ENCODE data around the gene CELSR2.

The CELSR2 gene

DNA sequence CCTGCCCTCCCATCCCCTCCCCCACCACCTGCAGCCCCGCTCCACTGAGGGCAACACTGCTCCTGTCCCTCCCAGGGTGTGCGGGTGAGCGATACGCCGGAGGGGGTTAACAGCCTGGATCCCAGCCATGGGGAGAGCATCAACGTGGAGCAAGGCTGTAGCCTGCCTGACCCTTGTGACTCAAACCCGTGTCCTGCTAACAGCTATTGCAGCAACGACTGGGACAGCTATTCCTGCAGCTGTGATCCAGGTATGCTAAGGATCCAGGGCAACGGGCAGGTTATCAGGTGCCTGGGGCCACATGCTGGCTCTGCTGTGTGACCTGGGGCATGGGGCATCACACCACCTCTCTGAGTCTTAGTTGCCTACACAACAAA lies 15.0 kb downstream of the CELSR2 start:
- H3K9me3 Mint-ChIP-seq: no peaks in the 10 kb centered on the region
- no peak for ATAC-seq
- peaks cover 9% of the 10 kb centered on the region for H3K4me1 Mint-ChIP-seq
- no peaks in the 10 kb centered on the region for H3K36me3 Mint-ChIP-seq
- no peak overlapping the region for H3K27ac Mint-ChIP-seq
- H3K4me3 Mint-ChIP-seq: no peak overlapping the region
- DNase-seq (ENCODE audit: low spot score in 2 of 2): no peak

DNA sequence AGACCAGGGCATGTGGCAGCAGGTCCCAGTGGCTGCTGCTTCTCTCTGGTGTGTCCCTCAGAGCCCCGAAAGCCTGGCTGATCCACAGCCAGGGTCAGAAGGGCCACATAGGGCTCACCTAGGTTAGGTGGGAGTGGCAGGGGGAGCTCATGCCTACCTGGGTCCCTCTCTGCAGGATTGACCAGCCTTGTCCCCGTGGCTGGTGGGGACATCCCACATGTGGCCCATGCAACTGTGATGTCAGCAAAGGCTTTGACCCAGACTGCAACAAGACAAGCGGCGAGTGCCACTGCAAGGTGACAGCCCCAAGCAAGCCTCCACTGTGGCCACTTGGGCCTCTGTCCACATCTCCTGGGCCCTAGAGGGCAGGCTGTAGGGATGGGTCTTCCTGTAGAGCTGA lies 15.7 kb downstream of the CELSR2 start:
- Mint-ChIP-seq H3K27ac (no peak overlapping the region), H3K4me3 (no peak overlapping the region), H3K36me3 (no peaks in the 10 kb centered on the region), H3K4me1 (peaks cover 9% of the 10 kb centered on the region), H3K9me3 (no peaks in the 10 kb centered on the region)
- no peak for DNase-seq (ENCODE audit: low spot score in 2 of 2)
- ATAC-seq: no peak

DNA sequence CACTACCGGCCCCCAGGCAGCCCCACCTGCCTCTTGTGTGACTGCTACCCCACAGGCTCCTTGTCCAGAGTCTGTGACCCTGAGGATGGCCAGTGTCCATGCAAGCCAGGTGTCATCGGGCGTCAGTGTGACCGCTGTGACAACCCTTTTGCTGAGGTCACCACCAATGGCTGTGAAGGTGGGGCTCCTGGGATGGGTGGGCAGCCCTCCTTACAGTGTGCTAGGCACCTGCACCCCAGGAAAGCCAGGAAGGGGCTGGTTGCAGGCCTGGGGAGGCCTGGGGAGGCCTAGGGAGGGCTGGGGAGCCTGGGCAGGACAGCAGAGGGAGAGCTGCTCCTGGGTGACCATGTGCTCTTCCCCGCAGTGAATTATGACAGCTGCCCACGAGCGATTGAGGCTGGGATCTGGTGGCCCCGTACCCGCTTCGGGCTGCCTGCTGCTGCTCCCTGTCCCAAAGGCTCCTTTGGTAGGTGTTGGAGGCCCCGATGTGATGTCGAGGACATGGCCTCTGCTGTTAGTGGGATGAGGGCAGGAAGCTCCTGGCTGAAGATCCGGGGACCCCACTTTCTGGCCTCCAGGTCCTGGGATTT lies 16.5 kb downstream of the CELSR2 start:
- Mint-ChIP-seq H3K9me3 (no peaks in the 10 kb centered on the region), H3K27ac (no peak overlapping the region), H3K36me3 (no peaks in the 10 kb centered on the region), H3K4me1 (peaks cover 9% of the 10 kb centered on the region), H3K4me3 (no peak overlapping the region)
- ATAC-seq (no peak), DNase-seq (ENCODE audit: low spot score in 2 of 2) (no peak)

DNA sequence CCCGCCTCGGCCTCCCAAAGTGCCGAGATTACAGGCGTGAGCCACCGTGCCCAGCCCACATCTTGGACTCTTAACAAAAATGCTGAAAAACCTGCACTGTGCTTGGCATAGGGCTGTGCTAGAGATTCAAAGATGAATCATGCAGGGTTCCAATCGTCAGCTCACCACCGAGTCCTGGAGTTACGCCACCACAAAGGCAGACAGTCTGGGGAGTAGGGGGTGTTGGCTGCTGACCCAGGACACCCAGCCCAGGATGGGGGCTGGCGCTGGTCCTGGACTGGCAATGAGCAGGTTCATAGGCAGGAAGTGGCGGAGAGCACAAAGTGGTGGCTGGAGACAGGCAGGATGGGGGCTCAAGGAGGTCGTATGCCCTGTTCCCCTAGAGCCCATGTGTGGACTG lies 17.6 kb downstream of the CELSR2 start:
- Mint-ChIP-seq H3K36me3 (no peaks in the 10 kb centered on the region), H3K9me3 (no peaks in the 10 kb centered on the region), H3K27ac (peak overlapping the region; percentile 20), H3K4me3 (no peak overlapping the region), H3K4me1 (peaks cover 9% of the 10 kb centered on the region)
- ATAC-seq (no peak), DNase-seq (ENCODE audit: low spot score in 2 of 2) (no peak)

DNA sequence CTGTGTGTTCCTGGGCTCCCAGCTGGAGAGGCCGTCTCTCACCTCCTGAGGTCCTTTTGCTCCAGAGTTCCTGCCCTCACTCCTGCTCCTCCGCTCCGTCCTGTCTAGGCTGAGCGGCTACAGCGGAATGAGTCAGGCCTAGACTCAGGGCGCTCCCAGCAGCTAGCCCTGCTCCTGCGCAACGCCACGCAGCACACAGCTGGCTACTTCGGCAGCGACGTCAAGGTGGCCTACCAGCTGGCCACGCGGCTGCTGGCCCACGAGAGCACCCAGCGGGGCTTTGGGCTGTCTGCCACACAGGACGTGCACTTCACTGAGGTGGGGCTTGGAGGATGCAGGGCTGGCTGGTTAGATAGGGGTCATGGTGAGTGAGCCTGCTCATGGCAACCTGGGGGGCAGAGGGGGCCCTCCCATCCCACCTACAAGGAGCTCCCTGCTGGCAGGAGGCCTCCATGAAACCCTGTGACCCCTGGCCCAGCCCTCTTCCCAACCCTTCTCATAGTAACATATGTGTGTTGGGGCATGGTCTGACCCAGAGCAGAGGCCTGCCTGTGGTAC lies 18.5 kb downstream of the CELSR2 start:
- Mint-ChIP-seq H3K9me3 (no peaks in the 10 kb centered on the region), H3K4me3 (no peak overlapping the region), H3K4me1 (peaks cover 9% of the 10 kb centered on the region), H3K36me3 (no peaks in the 10 kb centered on the region), H3K27ac (no peak overlapping the region)
- DNase-seq (ENCODE audit: low spot score in 2 of 2): no peak
- no peak for ATAC-seq

DNA sequence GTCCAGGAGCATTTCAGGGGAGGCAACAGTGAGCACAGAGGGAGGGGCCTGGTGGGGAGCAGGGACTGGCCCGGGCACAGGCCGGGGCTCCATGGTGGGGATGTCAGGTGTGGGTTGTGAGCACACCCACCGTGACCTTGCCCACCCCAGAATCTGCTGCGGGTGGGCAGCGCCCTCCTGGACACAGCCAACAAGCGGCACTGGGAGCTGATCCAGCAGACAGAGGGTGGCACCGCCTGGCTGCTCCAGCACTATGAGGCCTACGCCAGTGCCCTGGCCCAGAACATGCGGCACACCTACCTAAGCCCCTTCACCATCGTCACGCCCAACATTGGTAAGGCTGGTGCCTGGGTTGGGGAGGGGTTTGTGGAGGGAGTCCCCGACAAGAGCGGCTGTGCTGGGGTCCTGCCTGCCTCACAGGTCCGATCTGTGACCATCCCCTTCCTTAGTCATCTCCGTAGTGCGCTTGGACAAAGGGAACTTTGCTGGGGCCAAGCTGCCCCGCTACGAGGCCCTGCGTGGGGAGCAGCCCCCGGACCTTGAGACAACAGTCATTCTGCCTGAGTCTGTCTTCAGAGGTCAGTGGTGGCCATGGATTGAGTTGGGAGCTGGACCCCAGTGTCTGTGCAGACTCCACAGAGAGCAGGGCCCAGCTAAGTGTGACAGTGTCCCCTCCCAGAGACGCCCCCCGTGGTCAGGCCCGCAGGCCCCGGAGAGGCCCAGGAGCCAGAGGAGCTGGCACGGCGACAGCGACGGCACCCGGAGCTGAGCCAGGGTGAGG lies 19.3 kb downstream of the CELSR2 start:
- ATAC-seq (no peak), DNase-seq (ENCODE audit: low spot score in 2 of 2) (no peak)
- Mint-ChIP-seq H3K36me3 (no peaks in the 10 kb centered on the region), H3K4me1 (peaks cover 3% of the 10 kb centered on the region), H3K9me3 (no peaks in the 10 kb centered on the region), H3K4me3 (no peak overlapping the region), H3K27ac (no peak overlapping the region)

DNA sequence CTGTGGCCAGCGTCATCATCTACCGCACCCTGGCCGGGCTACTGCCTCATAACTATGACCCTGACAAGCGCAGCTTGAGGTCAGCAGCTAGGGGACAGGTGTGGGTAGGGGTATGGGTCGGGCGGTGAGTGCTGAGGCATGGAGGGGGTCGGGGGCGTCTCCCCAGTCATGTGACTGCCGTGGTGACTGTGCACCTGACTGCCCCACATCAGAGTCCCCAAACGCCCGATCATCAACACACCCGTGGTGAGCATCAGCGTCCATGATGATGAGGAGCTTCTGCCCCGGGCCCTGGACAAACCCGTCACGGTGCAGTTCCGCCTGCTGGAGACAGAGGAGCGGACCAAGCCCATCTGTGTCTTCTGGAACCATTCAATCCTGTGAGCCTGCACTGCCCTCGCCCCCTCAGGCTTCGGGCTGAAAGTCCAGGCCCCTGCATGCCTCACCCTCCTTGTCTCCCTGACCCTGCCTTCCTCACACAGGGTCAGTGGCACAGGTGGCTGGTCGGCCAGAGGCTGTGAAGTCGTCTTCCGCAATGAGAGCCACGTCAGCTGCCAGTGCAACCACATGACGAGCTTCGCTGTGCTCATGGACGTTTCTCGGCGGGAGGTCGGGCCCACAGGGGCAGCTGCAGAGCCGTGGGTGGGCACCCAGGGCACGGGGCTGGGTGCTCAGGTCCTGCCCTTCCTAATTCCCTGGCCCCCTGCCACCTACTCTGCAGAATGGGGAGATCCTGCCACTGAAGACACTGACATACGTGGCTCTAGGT lies 20.1 kb downstream of the CELSR2 start:
- no peak for ATAC-seq
- Mint-ChIP-seq H3K36me3 (no peaks in the 10 kb centered on the region), H3K4me3 (no peak overlapping the region), H3K9me3 (no peaks in the 10 kb centered on the region), H3K27ac (no peak overlapping the region), H3K4me1 (no peaks in the 10 kb centered on the region)
- DNase-seq (ENCODE audit: low spot score in 2 of 2): no peak

DNA sequence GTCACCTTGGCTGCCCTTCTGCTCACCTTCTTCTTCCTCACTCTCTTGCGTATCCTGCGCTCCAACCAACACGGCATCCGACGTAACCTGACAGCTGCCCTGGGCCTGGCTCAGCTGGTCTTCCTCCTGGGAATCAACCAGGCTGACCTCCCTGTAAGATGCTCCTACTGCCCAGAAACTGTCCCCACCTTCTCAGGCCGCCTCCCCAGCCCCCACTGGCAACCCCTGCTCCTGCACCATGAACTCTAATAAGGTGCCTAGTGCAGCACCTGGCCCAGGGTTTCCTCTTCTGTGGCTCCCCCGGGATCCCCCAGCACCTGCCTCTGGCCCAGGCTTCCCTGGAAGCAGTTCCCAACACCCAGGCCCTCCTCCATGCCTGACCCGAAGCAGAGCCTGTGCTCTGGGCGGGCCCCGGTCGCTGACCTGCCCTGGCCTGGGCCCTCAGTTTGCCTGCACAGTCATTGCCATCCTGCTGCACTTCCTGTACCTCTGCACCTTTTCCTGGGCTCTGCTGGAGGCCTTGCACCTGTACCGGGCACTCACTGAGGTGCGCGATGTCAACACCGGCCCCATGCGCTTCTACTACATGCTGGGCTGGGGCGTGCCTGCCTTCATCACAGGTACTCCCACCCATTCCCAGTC lies 20.8 kb downstream of the CELSR2 start:
- ATAC-seq (no peak), DNase-seq (ENCODE audit: low spot score in 2 of 2) (no peak)
- H3K4me1 Mint-ChIP-seq: no peaks in the 10 kb centered on the region
- peak overlapping the region; percentile 70 for H3K27ac Mint-ChIP-seq
- no peak overlapping the region for H3K4me3 Mint-ChIP-seq
- H3K9me3 Mint-ChIP-seq: no peaks in the 10 kb centered on the region
- H3K36me3 Mint-ChIP-seq: no peaks in the 10 kb centered on the region

DNA sequence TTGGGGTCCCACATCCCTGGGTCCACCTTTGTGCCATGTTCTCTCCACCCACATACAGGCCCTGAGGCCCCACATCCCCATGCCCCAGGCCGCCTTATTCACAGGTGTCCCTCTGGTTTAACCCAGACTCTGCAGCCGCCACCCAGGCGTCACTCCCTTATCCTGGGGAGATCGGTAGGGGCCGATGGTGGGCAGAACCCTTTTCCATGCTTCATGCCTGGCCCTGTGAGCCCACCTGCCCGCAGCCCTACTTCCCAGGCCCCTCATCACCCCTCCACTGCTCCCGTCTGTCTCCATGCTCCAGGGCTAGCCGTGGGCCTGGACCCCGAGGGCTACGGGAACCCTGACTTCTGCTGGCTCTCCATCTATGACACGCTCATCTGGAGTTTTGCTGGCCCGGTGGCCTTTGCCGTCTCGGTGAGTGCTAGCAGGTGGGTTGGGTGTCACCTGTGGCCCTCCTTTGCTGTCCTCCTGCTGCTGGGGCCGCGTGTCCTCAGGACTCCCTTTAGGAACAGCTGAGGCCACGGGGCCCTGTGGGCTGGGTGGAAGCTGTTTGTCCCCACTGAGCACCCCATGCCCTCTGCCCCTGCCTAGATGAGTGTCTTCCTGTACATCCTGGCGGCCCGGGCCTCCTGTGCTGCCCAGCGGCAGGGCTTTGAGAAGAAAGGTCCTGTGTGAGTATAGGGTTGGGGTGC lies 21.4 kb downstream of the CELSR2 start:
- Mint-ChIP-seq H3K27ac (peak overlapping the region; percentile 70), H3K4me1 (no peaks in the 10 kb centered on the region)

DNA sequence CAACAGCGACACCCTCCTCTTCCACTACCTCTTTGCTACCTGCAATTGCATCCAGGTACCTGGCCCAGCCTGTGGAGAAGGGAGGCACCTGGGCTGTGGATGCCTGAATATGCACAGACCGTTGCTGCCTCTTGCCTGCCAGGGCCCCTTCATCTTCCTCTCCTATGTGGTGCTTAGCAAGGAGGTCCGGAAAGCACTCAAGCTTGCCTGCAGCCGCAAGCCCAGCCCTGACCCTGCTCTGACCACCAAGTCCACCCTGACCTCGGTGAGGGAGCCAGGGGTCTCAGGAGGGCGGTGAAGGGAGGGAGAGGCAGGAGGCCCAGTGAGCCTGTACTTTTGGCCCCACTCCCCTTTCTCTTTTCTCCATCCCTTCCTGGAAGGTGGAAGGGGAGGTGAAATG lies 22.1 kb downstream of the CELSR2 start:
- Mint-ChIP-seq H3K4me1 (no peaks in the 10 kb centered on the region), H3K36me3 (no peaks in the 10 kb centered on the region), H3K9me3 (no peaks in the 10 kb centered on the region), H3K4me3 (no peak overlapping the region), H3K27ac (peak overlapping the region; percentile 70)
- DNase-seq (ENCODE audit: low spot score in 2 of 2): no peak
- no peak for ATAC-seq

More for the DNA sequence above, 21.4 kb downstream of the CELSR2 start:
- H3K9me3 Mint-ChIP-seq: no peaks in the 10 kb centered on the region
- ATAC-seq: no peak
- H3K36me3 Mint-ChIP-seq: no peaks in the 10 kb centered on the region
- no peak overlapping the region for H3K4me3 Mint-ChIP-seq
- DNase-seq (ENCODE audit: low spot score in 2 of 2): no peak

DNA sequence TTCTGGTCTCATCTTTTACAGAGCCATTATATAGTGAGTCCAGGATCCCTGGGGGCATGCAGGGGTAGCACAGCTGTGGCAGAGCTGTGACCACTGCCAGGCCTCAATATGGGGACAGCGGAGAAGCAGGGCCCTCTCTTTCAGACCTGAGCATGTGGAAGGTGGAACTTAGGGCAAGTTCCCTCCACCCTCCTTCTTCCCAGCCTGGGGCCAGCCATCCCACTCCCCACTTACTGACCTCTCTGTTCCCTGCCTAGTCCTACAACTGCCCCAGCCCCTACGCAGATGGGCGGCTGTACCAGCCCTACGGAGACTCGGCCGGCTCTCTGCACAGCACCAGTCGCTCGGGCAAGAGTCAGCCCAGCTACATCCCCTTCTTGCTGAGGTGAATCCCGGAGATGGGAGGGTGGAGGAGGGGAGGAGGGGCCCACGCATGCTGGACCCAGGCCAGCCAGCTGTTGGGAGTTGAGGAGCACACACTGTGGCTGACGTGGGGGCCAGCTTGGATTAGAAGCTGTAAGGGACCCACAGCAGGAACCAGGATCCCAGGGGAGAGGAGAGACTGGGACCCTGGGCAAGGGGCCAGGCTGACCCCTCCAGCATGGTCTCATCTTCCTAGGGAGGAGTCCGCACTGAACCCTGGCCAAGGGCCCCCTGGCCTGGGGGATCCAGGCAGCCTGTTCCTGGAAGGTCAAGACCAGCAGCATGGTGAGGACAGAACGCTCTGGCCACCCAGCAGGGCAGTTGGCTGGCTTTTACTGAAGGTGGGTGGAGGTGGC lies 22.9 kb downstream of the CELSR2 start:
- ATAC-seq (no peak), DNase-seq (ENCODE audit: low spot score in 2 of 2) (no peak)
- H3K9me3 Mint-ChIP-seq: no peaks in the 10 kb centered on the region
- H3K36me3 Mint-ChIP-seq: no peaks in the 10 kb centered on the region
- H3K4me3 Mint-ChIP-seq: no peak overlapping the region
- no peak overlapping the region for H3K27ac Mint-ChIP-seq
- H3K4me1 Mint-ChIP-seq: peaks cover 4% of the 10 kb centered on the region

DNA sequence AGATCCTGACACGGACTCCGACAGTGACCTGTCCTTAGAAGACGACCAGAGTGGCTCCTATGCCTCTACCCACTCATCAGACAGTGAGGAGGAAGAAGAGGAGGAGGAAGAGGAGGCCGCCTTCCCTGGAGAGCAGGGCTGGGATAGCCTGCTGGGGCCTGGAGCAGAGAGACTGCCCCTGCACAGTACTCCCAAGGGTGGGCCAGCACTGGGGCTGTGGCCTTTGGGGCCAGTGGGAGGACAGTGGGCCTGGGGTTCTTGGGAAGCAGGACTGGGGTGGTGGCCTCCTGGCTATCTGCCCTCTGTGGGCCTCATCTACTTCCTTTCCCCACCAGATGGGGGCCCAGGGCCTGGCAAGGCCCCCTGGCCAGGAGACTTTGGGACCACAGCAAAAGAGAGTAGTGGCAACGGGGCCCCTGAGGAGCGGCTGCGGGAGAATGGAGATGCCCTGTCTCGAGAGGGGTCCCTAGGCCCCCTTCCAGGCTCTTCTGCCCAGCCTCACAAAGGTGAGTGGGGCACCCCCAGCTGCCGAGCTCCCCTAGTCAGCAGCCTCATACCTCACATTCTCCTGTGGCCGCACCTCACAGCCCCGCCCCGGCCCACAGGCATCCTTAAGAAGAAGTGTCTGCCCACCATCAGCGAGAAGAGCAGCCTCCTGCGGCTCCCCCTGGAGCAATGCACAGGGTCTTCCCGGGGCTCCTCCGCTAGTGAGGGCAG lies 23.6 kb downstream of the CELSR2 start:
- H3K4me1 Mint-ChIP-seq: peaks cover 6% of the 10 kb centered on the region
- H3K9me3 Mint-ChIP-seq: no peaks in the 10 kb centered on the region
- no peak overlapping the region for H3K4me3 Mint-ChIP-seq
- H3K27ac Mint-ChIP-seq: no peak overlapping the region
- no peaks in the 10 kb centered on the region for H3K36me3 Mint-ChIP-seq
- no peak for DNase-seq (ENCODE audit: low spot score in 2 of 2)
- no peak for ATAC-seq

DNA sequence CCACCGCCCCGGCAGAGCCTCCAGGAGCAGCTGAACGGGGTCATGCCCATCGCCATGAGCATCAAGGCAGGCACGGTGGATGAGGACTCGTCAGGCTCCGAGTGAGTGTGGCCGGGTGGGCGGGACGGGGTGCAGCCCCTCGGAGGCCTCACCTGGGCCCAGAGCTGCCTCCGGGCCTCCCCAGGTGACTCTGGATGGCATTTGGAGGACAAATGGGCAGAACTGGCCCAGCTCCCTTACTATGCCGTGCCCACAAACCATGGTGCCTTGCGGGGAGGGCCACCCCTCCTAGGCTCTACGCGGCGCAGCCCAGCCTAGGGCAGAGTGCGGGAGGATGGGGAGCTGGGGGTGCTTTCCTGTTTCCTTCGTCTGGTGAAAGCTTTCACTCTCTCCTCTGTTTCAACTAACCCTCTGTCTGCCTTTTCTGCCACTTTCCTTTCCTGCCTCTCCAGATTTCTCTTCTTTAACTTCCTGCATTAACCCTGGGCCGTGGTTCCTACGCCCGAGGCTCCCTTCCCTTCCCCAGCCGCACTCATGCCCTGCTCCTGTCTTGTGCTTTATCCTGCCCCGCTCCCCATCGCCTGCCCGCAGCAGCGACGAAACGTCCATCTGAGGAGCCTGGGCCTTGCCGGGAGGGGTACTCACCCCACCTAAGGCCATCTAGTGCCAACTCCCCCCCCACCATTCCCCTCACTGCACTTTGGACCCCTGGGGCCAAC lies 24.4 kb downstream of the CELSR2 start:
- no peaks in the 10 kb centered on the region for H3K36me3 Mint-ChIP-seq
- H3K27ac Mint-ChIP-seq: no peak overlapping the region
- ATAC-seq (no peak), DNase-seq (ENCODE audit: low spot score in 2 of 2) (no peak)
- no peak overlapping the region for H3K4me3 Mint-ChIP-seq
- H3K4me1 Mint-ChIP-seq: peaks cover 6% of the 10 kb centered on the region
- no peaks in the 10 kb centered on the region for H3K9me3 Mint-ChIP-seq

Measured in stimulated activated effector memory CD8-positive, alpha-beta T cell treated with anti-CD3 and anti-CD28 coated beads, Interleukin-12 subunit alpha, Interleukin-12 subunit beta, amount 100 ng/mL, for 72 hours (primary cell).